ENCODE data around the gene KIF2C. TPM values are rescaled to one million over a fixed set of nuclear protein-coding genes. Genes with fewer than 3 reads are reported as not detected.

Gene KIF2C
- total RNA-seq, 3 donors from 2014 or later (not counting 1 experiment from before 2014, with no cell fraction given) = 0.59 to 1.3 (median 0.93) TPM

GRCh38 chr1:44799770-44800584 is 60.3 kb downstream of the KIF2C start, which contains the start of gene PLK3:
Gene PLK3 (plus strand): TSS chr1:44800377. CDS start chr1:44800464, 87 bp downstream.
- ATAC-seq = peak; percentile 88 to 96 (median 88)
- no peaks in the 10 kb centered on the region for H3K36me3 Mint-ChIP-seq
- WGBS (ENCODE audit: insufficient coverage) = 0% methylated on average over 79 of the region's 79 CpGs
- H3K4me1 ChIP-seq (ENCODE audit: control insufficient read depth, insufficient read depth, low read length) = peaks cover 28% of the 10 kb centered on the region
- H3K4me1 Mint-ChIP-seq = peaks cover 5 to 20% of the 10 kb centered on the region in 2 donors
- H3K9me3 ChIP-seq (ENCODE audit: control insufficient read depth, insufficient read depth, low read length) = no peaks in the 10 kb centered on the region
- peak within 1 kb of the TSS; percentile 77 for H3K4me3 ChIP-seq (ENCODE audit: low read length)
- TF ChIP-seq CTCF (IDR thresholded peaks at IDR 0.05) = peak; percentile 71
- peak; percentile 93 to 100 for DNase-seq
- H3K27ac ChIP-seq (ENCODE audit: low read length) = peak within 1 kb of the TSS; percentile 83
- peak within 1 kb of the TSS; percentile 98 to 100 for H3K27ac Mint-ChIP-seq
- H3K36me3 ChIP-seq (ENCODE audit: control insufficient read depth, insufficient read depth, low read length) = peaks cover 20% of the 10 kb centered on the region
- peak within 1 kb of the TSS; percentile 97 for H3K4me3 Mint-ChIP-seq
- H3K27me3 ChIP-seq (ENCODE audit: control insufficient read depth, insufficient read depth, low read length) = no peaks in the 10 kb centered on the region
- H3K27me3 Mint-ChIP-seq (ENCODE audit: low read depth in 2 of 2) = no peaks in the 10 kb centered on the region
- no peaks in the 10 kb centered on the region for H3K9me3 Mint-ChIP-seq
- intact Hi-C loops (cut with micrococcal nuclease) = loop anchor here (2.0 kb wide), 1 partner anchor 19 kb away; no protein-coding TSS in a partner anchor

- Histone ChIP-seq H3K4me3 (ENCODE audit: low read length) (no peak overlapping the region), H3K36me3 (ENCODE audit: control insufficient read depth, insufficient read depth, low read length) (peaks cover 20% of the 10 kb centered on the region), H3K9me3 (ENCODE audit: control insufficient read depth, insufficient read depth, low read length) (no peaks in the 10 kb centered on the region), H3K27me3 (ENCODE audit: control insufficient read depth, insufficient read depth, low read length) (no peaks in the 10 kb centered on the region), H3K27ac (ENCODE audit: low read length) (no peak overlapping the region), H3K4me1 (ENCODE audit: control insufficient read depth, insufficient read depth, low read length) (peaks cover 31% of the 10 kb centered on the region)
- Mint-ChIP-seq H3K4me3 (peak overlapping the region; percentile 63), H3K4me1 (peaks cover 5 to 20% of the 10 kb centered on the region in 2 donors), H3K9me3 (no peaks in the 10 kb centered on the region), H3K27ac (peak overlapping the region in 1 of 2 donors; percentile 12), H3K36me3 (no peaks in the 10 kb centered on the region), H3K27me3 (ENCODE audit: low read depth in 2 of 2) (no peaks in the 10 kb centered on the region)
- no peak for TF ChIP-seq CTCF (IDR thresholded peaks at IDR 0.05)
- DNase-seq (peak in 1 of 2 donors; percentile 62), ATAC-seq (no peak)
- WGBS (ENCODE audit: insufficient coverage) = 79% methylated on average over 13 of the region's 13 CpGs
- intact Hi-C loops (cut with micrococcal nuclease) = loop anchor here (2.0 kb wide), 1 partner anchor 17 kb away; no protein-coding TSS in a partner anchor
These were observed 62.1 kb downstream of the KIF2C start for GRCh38 chr1:44801491-44802305.

GRCh38 chr1:44802306-44803061 is 62.8 kb downstream of the KIF2C start:
- no peak overlapping the region for H3K27ac ChIP-seq (ENCODE audit: low read length)
- H3K4me1 ChIP-seq (ENCODE audit: control insufficient read depth, insufficient read depth, low read length) = peaks cover 39% of the 10 kb centered on the region
- WGBS (ENCODE audit: insufficient coverage) = 88% methylated on average over 13 of the region's 13 CpGs
- ATAC-seq (no peak), DNase-seq (no peak)
- no peaks in the 10 kb centered on the region for H3K27me3 ChIP-seq (ENCODE audit: control insufficient read depth, insufficient read depth, low read length)
- no peak overlapping the region for H3K4me3 ChIP-seq (ENCODE audit: low read length)
- intact Hi-C loops (cut with micrococcal nuclease) = no loop called here
- Mint-ChIP-seq H3K4me1 (peaks cover 8 to 27% of the 10 kb centered on the region in 2 donors), H3K27me3 (ENCODE audit: low read depth in 2 of 2) (no peaks in the 10 kb centered on the region), H3K36me3 (no peaks in the 10 kb centered on the region), H3K9me3 (no peaks in the 10 kb centered on the region), H3K27ac (peak overlapping the region in 1 of 2 donors; percentile 12), H3K4me3 (peak overlapping the region; percentile 6)
- no peaks in the 10 kb centered on the region for H3K9me3 ChIP-seq (ENCODE audit: control insufficient read depth, insufficient read depth, low read length)
- H3K36me3 ChIP-seq (ENCODE audit: control insufficient read depth, insufficient read depth, low read length) = peaks cover 20% of the 10 kb centered on the region
- TF ChIP-seq CTCF (IDR thresholded peaks at IDR 0.05) = no peak

Measured in natural killer cell (primary cell).